Skeletal muscle tissue (tissue), 4 donors: ENCODE measurements around the gene TRIM15. TPM values are rescaled to one million over a fixed set of nuclear protein-coding genes. Genes with fewer than 3 reads are reported as not detected.
A peak's percentile ranks its signal among the peaks of the same experiment; 100 is the strongest.

ENCODE experiments used
- H3K27ac ChIP-seq: one replicate; pipeline ENCODE4 v1.7.0; 2013; ENCODE audit warnings: mild to moderate bottlenecking, low read depth, low read length, inconsistent platforms
- H3K27me3 ChIP-seq, 3 donors: one replicate each; pipeline ENCODE4 v1.7.0; 2013; ENCODE audit warnings: low read length in 3 of 3; ENCODE audit not compliant: control insufficient read depth in 3 of 3, insufficient read depth in 3 of 3
- H3K36me3 ChIP-seq, 3 donors: one replicate each; pipeline ENCODE4 v1.7.0; 2013; ENCODE audit warnings: low read length in 3 of 3; ENCODE audit not compliant: control insufficient read depth in 3 of 3, insufficient read depth in 3 of 3
- H3K4me1 ChIP-seq, 3 donors: one replicate each; pipeline ENCODE4 v1.7.0; 2013; ENCODE audit warnings: low read length in 3 of 3, mild to moderate bottlenecking in 3 of 3; ENCODE audit not compliant: control insufficient read depth in 3 of 3, insufficient read depth in 3 of 3
- H3K4me3 ChIP-seq, 3 donors: one replicate each; pipeline ENCODE4 v1.7.0; 2013; ENCODE audit warnings: low read length in 3 of 3
- H3K9ac ChIP-seq, 3 donors: one replicate each; pipeline ENCODE4 v1.7.0; 2013; ENCODE audit warnings: low read length in 3 of 3, mild to moderate bottlenecking in 3 of 3, moderate library complexity in 2 of 3, low read depth in 1 of 3
- H3K9me3 ChIP-seq, 3 donors: one replicate each; pipeline ENCODE4 v1.7.0; 2013; ENCODE audit warnings: low read length in 3 of 3; ENCODE audit not compliant: control insufficient read depth in 3 of 3
- total RNA-seq: library from RNA; depleted of rRNA; stranded (reverse); fragments of >200 nt; gene quantifications from one replicate; pipeline ENCODE4 v1.2.3, GENCODE V29; 2014
- donor health status: Osteomylitis.

Gene TRIM15
- total RNA-seq, 1 donor from 2014 or later, result not detected

GRCh38 chr6:30171677-30172471 lies 8.5 kb downstream of the TRIM15 start:
- Histone ChIP-seq H3K4me1 (peaks cover 0 to 2% (median 0%) of the 10 kb centered on the region in 3 donors), H3K9ac (no peak overlapping the region), H3K4me3 (peak overlapping the region in 1 of 3 donors; percentile 4), H3K36me3 (no peaks in the 10 kb centered on the region), H3K27me3 (peaks cover 30 to 60% (median 37%) of the 10 kb centered on the region in 3 donors), H3K27ac (no peak overlapping the region), H3K9me3 (no peaks in the 10 kb centered on the region)

GRCh38 chr6:30172681-30173080 lies 9.3 kb downstream of the TRIM15 start:
- Histone ChIP-seq H3K27me3 (peaks cover 30 to 56% (median 37%) of the 10 kb centered on the region in 3 donors), H3K9me3 (no peaks in the 10 kb centered on the region), H3K36me3 (no peaks in the 10 kb centered on the region), H3K4me1 (peaks cover 0 to 2% (median 0%) of the 10 kb centered on the region in 3 donors), H3K27ac (no peak overlapping the region), H3K4me3 (no peak overlapping the region), H3K9ac (no peak overlapping the region)

GRCh38 chr6:30175765-30176164 lies 12.4 kb downstream of the TRIM15 start:
- H3K27ac ChIP-seq, result no peak overlapping the region
- H3K36me3 ChIP-seq, result no peaks in the 10 kb centered on the region
- H3K27me3 ChIP-seq, result peaks cover 22 to 36% (median 24%) of the 10 kb centered on the region in 3 donors
- peaks cover 0 to 2% (median 0%) of the 10 kb centered on the region in 3 donors for H3K4me1 ChIP-seq
- no peak overlapping the region for H3K9ac ChIP-seq
- peaks cover 0 to 4% (median 0%) of the 10 kb centered on the region in 3 donors for H3K9me3 ChIP-seq
- H3K4me3 ChIP-seq, result no peak overlapping the region

- Histone ChIP-seq H3K27me3 (peaks cover 3 to 19% (median 4%) of the 10 kb centered on the region in 3 donors), H3K9me3 (peaks cover 0 to 4% (median 0%) of the 10 kb centered on the region in 3 donors), H3K27ac (no peak overlapping the region), H3K36me3 (no peaks in the 10 kb centered on the region), H3K4me3 (no peak overlapping the region), H3K4me1 (no peaks in the 10 kb centered on the region), H3K9ac (no peak overlapping the region)
Observed at GRCh38 chr6:30178837-30179236, 15.5 kb downstream of the TRIM15 start.

GRCh38 chr6:30180145-30180544 lies 16.8 kb downstream of the TRIM15 start:
- Histone ChIP-seq H3K36me3 (peaks cover 0 to 5% (median 0%) of the 10 kb centered on the region in 3 donors), H3K27ac (no peak overlapping the region), H3K9me3 (peaks cover 0 to 4% (median 0%) of the 10 kb centered on the region in 3 donors), H3K4me3 (no peak overlapping the region), H3K4me1 (no peaks in the 10 kb centered on the region), H3K27me3 (peaks cover 0 to 11% (median under 1%) of the 10 kb centered on the region in 3 donors), H3K9ac (no peak overlapping the region)

- Histone ChIP-seq H3K4me3 (no peak overlapping the region), H3K36me3 (peaks cover 15 to 38% (median 29%) of the 10 kb centered on the region in 3 donors), H3K27me3 (peaks cover 0 to 8% (median 0%) of the 10 kb centered on the region in 3 donors), H3K27ac (no peak overlapping the region), H3K9me3 (peaks cover 0 to 4% (median 0%) of the 10 kb centered on the region in 3 donors), H3K4me1 (no peaks in the 10 kb centered on the region), H3K9ac (no peak overlapping the region)
Observed at GRCh38 chr6:30184417-30185031, 21.2 kb downstream of the TRIM15 start.

GRCh38 chr6:30185846-30186484 lies 22.6 kb downstream of the TRIM15 start:
- H3K9me3 ChIP-seq, result no peaks in the 10 kb centered on the region
- H3K27me3 ChIP-seq, result peaks cover 0 to 8% (median 0%) of the 10 kb centered on the region in 3 donors
- no peak overlapping the region for H3K27ac ChIP-seq
- peaks cover 29 to 52% (median 43%) of the 10 kb centered on the region in 3 donors for H3K36me3 ChIP-seq
- H3K9ac ChIP-seq, result no peak overlapping the region
- H3K4me3 ChIP-seq, result no peak overlapping the region
- H3K4me1 ChIP-seq, result no peaks in the 10 kb centered on the region

GRCh38 chr6:30188541-30188940 lies 25.2 kb downstream of the TRIM15 start:
- no peaks in the 10 kb centered on the region for H3K4me1 ChIP-seq
- H3K27me3 ChIP-seq, result no peaks in the 10 kb centered on the region
- peaks cover 35 to 61% (median 51%) of the 10 kb centered on the region in 3 donors for H3K36me3 ChIP-seq
- H3K9ac ChIP-seq, result no peak overlapping the region
- H3K4me3 ChIP-seq, result no peak overlapping the region
- H3K27ac ChIP-seq, result no peak overlapping the region
- H3K9me3 ChIP-seq, result no peaks in the 10 kb centered on the region

- no peak overlapping the region for H3K9ac ChIP-seq
- H3K4me3 ChIP-seq, result no peak overlapping the region
- H3K27me3 ChIP-seq, result no peaks in the 10 kb centered on the region
- H3K27ac ChIP-seq, result no peak overlapping the region
- H3K9me3 ChIP-seq, result no peaks in the 10 kb centered on the region
- H3K4me1 ChIP-seq, result no peaks in the 10 kb centered on the region
- H3K36me3 ChIP-seq, result peaks cover 42 to 64% (median 59%) of the 10 kb centered on the region in 3 donors
Observed at GRCh38 chr6:30192076-30192475, 28.7 kb downstream of the TRIM15 start.
